GM18951 (cell line): ENCODE results near the gene ZFP36.

Source experiments
- POLR2A ChIP-seq: IDR thresholded peaks from 4 replicates; pipeline ENCODE4 v1.6.1; 2011; ENCODE audit warnings: mild to moderate bottlenecking; ENCODE audit not compliant: insufficient read length, insufficient read depth; ENCODE audit errors: extremely low read depth
- in situ Hi-C: fragments of 300-500 bp; cut with MboI; formaldehyde crosslinking; loops from one replicate; pipeline ENCODE4 v1.12.0; 2022; ENCODE audit warnings: low sequenced_read_pairs, mixed read lengths, inconsistent platforms; ENCODE audit not compliant: unreplicated experiment

ZFP36 gene

GRCh38 chr19:39407410-39407659 is 688 bp downstream of the ZFP36 start:
- TF ChIP-seq POLR2A = no peak
- in situ Hi-C loops = no loop called here

- TF ChIP-seq POLR2A = peak; percentile 38
- in situ Hi-C loops = no loop called here
Observed at GRCh38 chr19:39407660-39408391, 1.2 kb downstream of the ZFP36 start.

GRCh38 chr19:39408392-39409207 is 2.0 kb downstream of the ZFP36 start:
- in situ Hi-C loops = no loop called here
- TF ChIP-seq POLR2A = peak; percentile 54

GRCh38 chr19:39409208-39410016 is 2.8 kb downstream of the ZFP36 start:
- peak; percentile 68 for TF ChIP-seq POLR2A
- in situ Hi-C loops = no loop called here

GRCh38 chr19:39410017-39410830 is 3.6 kb downstream of the ZFP36 start:
- TF ChIP-seq POLR2A = peak; percentile 52
- in situ Hi-C loops = no loop called here

- in situ Hi-C loops = no loop called here
Observed at GRCh38 chr19:39410831-39411080, 4.1 kb downstream of the ZFP36 start.

GRCh38 chr19:39411081-39411831 is 4.6 kb downstream of the ZFP36 start:
- TF ChIP-seq POLR2A = peak; percentile 40
- in situ Hi-C loops = no loop called here

More at GRCh38 chr19:39410831-39411080, 4.1 kb downstream of the ZFP36 start:
- no peak for TF ChIP-seq POLR2A

GRCh38 chr19:39411832-39412099 is 5.1 kb downstream of the ZFP36 start:
- TF ChIP-seq POLR2A = no peak
- in situ Hi-C loops = no loop called here

- in situ Hi-C loops = no loop called here
- peak; percentile 85 for TF ChIP-seq POLR2A
Observed at GRCh38 chr19:39412100-39412866, 5.6 kb downstream of the ZFP36 start, which contains the start of gene PLEKHG2. PLEKHG2 (plus strand) TSS chr19:39412669; CDS start chr19:39414087, 1,418 bp downstream.

GRCh38 chr19:39412867-39413271 is 6.2 kb downstream of the ZFP36 start:
- in situ Hi-C loops = no loop called here
- no peak for TF ChIP-seq POLR2A

- TF ChIP-seq POLR2A = peak; percentile 23
- in situ Hi-C loops = no loop called here
Observed at GRCh38 chr19:39413272-39413910, 6.7 kb downstream of the ZFP36 start.

- no peak for TF ChIP-seq POLR2A
- in situ Hi-C loops = no loop called here
Observed at GRCh38 chr19:39413911-39414608, 7.4 kb downstream of the ZFP36 start.
